ENCODE data around the gene QSOX1. TPM values are rescaled to one million over a fixed set of nuclear protein-coding genes. Genes with fewer than 3 reads are reported as not detected.

The QSOX1 gene
- total and polyA plus RNA-seq, 2 experiments from 2014 or later, result 225 to 257 TPM

- no peak overlapping the region for H3K4me2 ChIP-seq
- no peak overlapping the region for H3K27ac ChIP-seq
- H2AFZ ChIP-seq, result no peak overlapping the region
- no peak for DNase-seq (ENCODE audit: low spot score)
- no peaks in the 10 kb centered on the region for H3K9me3 ChIP-seq (ENCODE audit: low read depth)
- 94% methylated on average over 8 of the region's 9 CpGs for WGBS (ENCODE audit: low lambda C conversion rate, missing lambda C conversion rate)
- H3K4me3 ChIP-seq, result no peak overlapping the region
- no peaks in the 10 kb centered on the region for H3K79me2 ChIP-seq
- H4K20me1 ChIP-seq (ENCODE audit: insufficient read depth, poor library complexity, severe bottlenecking), result no peaks in the 10 kb centered on the region
- no peaks in the 10 kb centered on the region for H3K9me2 ChIP-seq (replicated peaks; ENCODE audit: insufficient read depth)
- H3K4me1 ChIP-seq (ENCODE audit: insufficient read depth), result no peaks in the 10 kb centered on the region
- no peaks in the 10 kb centered on the region for H3K36me3 ChIP-seq (replicated peaks; ENCODE audit: insufficient read depth, low read depth)
- no peak for TF ChIP-seq EZH2 (IDR thresholded peaks at IDR 0.05; ENCODE audit: borderline replicate concordance)
- no peaks in the 10 kb centered on the region for H3K27me3 ChIP-seq
Measured at GRCh38 chr1:180185971-180186645, 31.4 kb downstream of the QSOX1 start.

GRCh38 chr1:180186831-180187230 lies 32.2 kb downstream of the QSOX1 start:
- no peak overlapping the region for H3K4me3 ChIP-seq
- DNase-seq (ENCODE audit: low spot score), result no peak
- TF ChIP-seq CTCF (IDR thresholded peaks at IDR 0.05; ENCODE audit: poor library complexity) (no peak), EZH2 (IDR thresholded peaks at IDR 0.05; ENCODE audit: borderline replicate concordance) (no peak), EZH2phosphoT487 (IDR thresholded peaks at IDR 0.05; ENCODE audit: low read depth, severe bottlenecking, unreplicated experiment) (no peak)
- no peaks in the 10 kb centered on the region for H3K27me3 ChIP-seq
- H3K4me1 ChIP-seq (ENCODE audit: insufficient read depth), result no peaks in the 10 kb centered on the region
- H3K4me2 ChIP-seq, result no peak overlapping the region
- no peak overlapping the region for H2AFZ ChIP-seq
- H3K27ac ChIP-seq, result no peak overlapping the region
- H3K79me2 ChIP-seq, result no peaks in the 10 kb centered on the region
- no peaks in the 10 kb centered on the region for H3K9me2 ChIP-seq (replicated peaks; ENCODE audit: insufficient read depth)
- H4K20me1 ChIP-seq (ENCODE audit: insufficient read depth, poor library complexity, severe bottlenecking), result no peaks in the 10 kb centered on the region
- no peaks in the 10 kb centered on the region for H3K9me3 ChIP-seq (ENCODE audit: low read depth)
- no peaks in the 10 kb centered on the region for H3K36me3 ChIP-seq (replicated peaks; ENCODE audit: insufficient read depth, low read depth)
- WGBS (ENCODE audit: low lambda C conversion rate, missing lambda C conversion rate), result 79% methylated on average over 8 of the region's 8 CpGs

GRCh38 chr1:180187626-180188025 lies 33.0 kb downstream of the QSOX1 start:
- Histone ChIP-seq H3K27ac (no peak overlapping the region), H3K4me1 (ENCODE audit: insufficient read depth) (no peaks in the 10 kb centered on the region), H3K36me3 (replicated peaks; ENCODE audit: insufficient read depth, low read depth) (no peaks in the 10 kb centered on the region), H3K4me2 (no peak overlapping the region), H3K9me3 (ENCODE audit: low read depth) (no peaks in the 10 kb centered on the region), H3K4me3 (no peak overlapping the region), H3K9me2 (replicated peaks; ENCODE audit: insufficient read depth) (no peaks in the 10 kb centered on the region), H4K20me1 (ENCODE audit: insufficient read depth, poor library complexity, severe bottlenecking) (no peaks in the 10 kb centered on the region), H3K27me3 (no peaks in the 10 kb centered on the region), H2AFZ (no peak overlapping the region), H3K79me2 (no peaks in the 10 kb centered on the region)
- TF ChIP-seq CTCF (IDR thresholded peaks at IDR 0.05; ENCODE audit: poor library complexity) (no peak), EZH2 (IDR thresholded peaks at IDR 0.05; ENCODE audit: borderline replicate concordance) (no peak), EZH2phosphoT487 (IDR thresholded peaks at IDR 0.05; ENCODE audit: low read depth, severe bottlenecking, unreplicated experiment) (no peak)
- no peak for DNase-seq (ENCODE audit: low spot score)
- WGBS (ENCODE audit: low lambda C conversion rate, missing lambda C conversion rate), result 97% methylated on average over 5 of the region's 5 CpGs

GRCh38 chr1:180188091-180188506 lies 33.4 kb downstream of the QSOX1 start:
- no peak for TF ChIP-seq EZH2phosphoT487 (IDR thresholded peaks at IDR 0.05; ENCODE audit: low read depth, severe bottlenecking, unreplicated experiment)
- no peak for TF ChIP-seq EZH2 (IDR thresholded peaks at IDR 0.05; ENCODE audit: borderline replicate concordance)
- peak; percentile 83 for TF ChIP-seq CTCF (IDR thresholded peaks at IDR 0.05; ENCODE audit: poor library complexity)
- DNase-seq (ENCODE audit: low spot score), result peak; percentile 83
- Histone ChIP-seq H3K36me3 (replicated peaks; ENCODE audit: insufficient read depth, low read depth) (no peaks in the 10 kb centered on the region), H3K79me2 (no peaks in the 10 kb centered on the region), H3K4me1 (ENCODE audit: insufficient read depth) (no peaks in the 10 kb centered on the region), H3K4me3 (no peak overlapping the region), H3K27me3 (no peaks in the 10 kb centered on the region), H3K4me2 (no peak overlapping the region), H4K20me1 (ENCODE audit: insufficient read depth, poor library complexity, severe bottlenecking) (no peaks in the 10 kb centered on the region), H3K9me3 (ENCODE audit: low read depth) (no peaks in the 10 kb centered on the region), H2AFZ (no peak overlapping the region), H3K27ac (no peak overlapping the region), H3K9me2 (replicated peaks; ENCODE audit: insufficient read depth) (no peaks in the 10 kb centered on the region)
- 39% methylated on average over 8 of the region's 8 CpGs for WGBS (ENCODE audit: low lambda C conversion rate, missing lambda C conversion rate)

All from hepatocyte (in vitro differentiated cells).